Neural crest cell (in vitro differentiated cells): Measurements from ENCODE around the gene ACOT4. TPM values are rescaled to one million over a fixed set of nuclear protein-coding genes. Genes with fewer than 3 reads are reported as not detected.

ENCODE experiments used
- DNase-seq: peaks from one replicate; pipeline ENCODE4 v3.0.0; 2021; ENCODE audit warnings: low read depth, mixed read lengths, low spot score
- H3K27ac Mint-ChIP-seq: one replicate; pipeline ENCODE4 v1.8.0; 2021; ENCODE audit warnings: mild to moderate bottlenecking, mixed read lengths; ENCODE audit not compliant: unreplicated experiment
- H3K27me3 Mint-ChIP-seq: 2 replicates; pipeline ENCODE4 v1.8.0; 2021; ENCODE audit warnings: low read depth, mild to moderate bottlenecking, mixed read lengths
- H3K36me3 Mint-ChIP-seq: 2 replicates; pipeline ENCODE4 v1.8.0; 2021; ENCODE audit warnings: low read depth, mild to moderate bottlenecking, mixed read lengths
- H3K4me1 Mint-ChIP-seq: 2 replicates; pipeline ENCODE4 v1.8.0; 2021; ENCODE audit warnings: mixed read lengths
- H3K4me3 Mint-ChIP-seq: one replicate; pipeline ENCODE4 v1.8.0; 2021; ENCODE audit warnings: mild to moderate bottlenecking, mixed read lengths
- H3K9me3 Mint-ChIP-seq: 2 replicates; pipeline ENCODE4 v1.8.0; 2021; ENCODE audit warnings: mixed read lengths
- total RNA-seq: library from RNA; stranded (reverse); gene quantifications from 2 replicates; pipeline ENCODE4 v1.2.1, GENCODE V29; 2021
- TF ChIP-seq, protein P1 (sequence below): fragments of 200-600 bp; sonication (generic); conservative IDR thresholded peaks from 2 replicates; pipeline ENCODE4 v1.5.0; 2021; ENCODE audit warnings: antibody characterized with exemption, mild to moderate bottlenecking

ACOT4 gene
- total RNA-seq, 1 donor from 2014 or later = 0.98 TPM

DNA sequence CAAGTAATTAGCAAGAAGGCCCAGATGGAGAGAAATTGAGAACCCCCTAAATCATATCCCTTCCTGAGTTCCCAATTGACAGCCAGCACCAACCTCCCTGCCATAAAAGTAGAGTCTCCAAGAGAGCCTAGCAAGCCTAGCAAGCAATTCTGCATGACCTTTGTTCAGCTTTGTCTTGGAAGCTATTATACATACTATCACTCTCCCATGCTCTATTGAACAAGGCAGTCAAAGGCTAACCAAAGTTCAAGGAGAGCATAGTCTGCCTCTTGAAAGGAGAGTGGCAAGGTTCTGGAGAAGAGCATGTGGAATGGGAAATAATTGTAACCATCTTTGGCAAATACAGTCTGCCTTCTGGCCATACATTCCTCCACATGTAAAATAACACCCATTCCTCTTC, 7.8 kb downstream of the ACOT4 start:
- Mint-ChIP-seq H3K36me3 (no peaks in the 10 kb centered on the region), H3K4me1 (peaks cover 15% of the 10 kb centered on the region), H3K27me3 (no peaks in the 10 kb centered on the region), H3K27ac (no peak overlapping the region), H3K4me3 (no peak overlapping the region), H3K9me3 (no peaks in the 10 kb centered on the region)
- TF ChIP-seq, protein P1, sequence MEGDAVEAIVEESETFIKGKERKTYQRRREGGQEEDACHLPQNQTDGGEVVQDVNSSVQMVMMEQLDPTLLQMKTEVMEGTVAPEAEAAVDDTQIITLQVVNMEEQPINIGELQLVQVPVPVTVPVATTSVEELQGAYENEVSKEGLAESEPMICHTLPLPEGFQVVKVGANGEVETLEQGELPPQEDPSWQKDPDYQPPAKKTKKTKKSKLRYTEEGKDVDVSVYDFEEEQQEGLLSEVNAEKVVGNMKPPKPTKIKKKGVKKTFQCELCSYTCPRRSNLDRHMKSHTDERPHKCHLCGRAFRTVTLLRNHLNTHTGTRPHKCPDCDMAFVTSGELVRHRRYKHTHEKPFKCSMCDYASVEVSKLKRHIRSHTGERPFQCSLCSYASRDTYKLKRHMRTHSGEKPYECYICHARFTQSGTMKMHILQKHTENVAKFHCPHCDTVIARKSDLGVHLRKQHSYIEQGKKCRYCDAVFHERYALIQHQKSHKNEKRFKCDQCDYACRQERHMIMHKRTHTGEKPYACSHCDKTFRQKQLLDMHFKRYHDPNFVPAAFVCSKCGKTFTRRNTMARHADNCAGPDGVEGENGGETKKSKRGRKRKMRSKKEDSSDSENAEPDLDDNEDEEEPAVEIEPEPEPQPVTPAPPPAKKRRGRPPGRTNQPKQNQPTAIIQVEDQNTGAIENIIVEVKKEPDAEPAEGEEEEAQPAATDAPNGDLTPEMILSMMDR = no peak
- DNase-seq = no peak

DNA sequence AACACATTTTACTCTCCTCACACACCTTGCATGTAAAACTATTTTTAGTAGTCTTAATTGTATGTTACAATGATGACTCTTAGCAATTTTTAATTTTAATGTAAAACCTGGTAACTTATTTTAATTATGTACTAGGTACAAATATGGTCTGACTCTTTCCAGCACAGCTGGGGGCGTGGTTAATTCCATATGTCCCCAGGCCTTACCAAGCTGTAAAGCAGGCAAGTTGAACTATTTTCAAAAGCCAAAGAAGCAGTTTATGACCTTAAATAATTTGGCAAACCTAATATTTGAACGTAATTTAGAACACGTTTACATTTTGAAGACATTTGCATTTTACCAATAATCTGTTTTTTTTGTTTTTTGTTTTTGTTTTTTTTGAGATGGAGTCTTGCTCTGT, 11.3 kb downstream of the ACOT4 start:
- H3K27me3 Mint-ChIP-seq = no peaks in the 10 kb centered on the region
- H3K4me1 Mint-ChIP-seq = peaks cover 15% of the 10 kb centered on the region

DNA sequence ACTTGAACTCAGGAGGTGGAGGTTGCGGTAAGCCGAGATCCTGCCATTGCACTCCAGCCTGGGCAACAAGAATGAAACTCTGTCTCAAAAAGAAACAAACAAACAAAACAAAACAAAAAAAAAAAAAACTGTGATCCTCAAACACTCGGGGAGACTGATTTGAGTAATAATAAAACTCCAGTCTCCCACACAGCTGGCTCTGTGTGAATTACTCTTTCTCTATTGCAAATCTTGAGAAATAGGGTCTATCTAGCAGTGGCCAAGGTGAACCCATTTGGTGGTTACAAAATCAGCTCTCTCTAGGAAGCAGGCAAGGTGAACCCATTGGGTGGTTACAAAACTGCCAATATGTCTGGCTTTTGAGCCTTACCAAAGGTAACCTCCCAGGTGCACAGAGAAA, 14.6 kb downstream of the ACOT4 start:
- Mint-ChIP-seq H3K9me3 (peaks cover 7% of the 10 kb centered on the region), H3K27ac (no peak overlapping the region), H3K4me3 (no peak overlapping the region)

More for the DNA sequence above, 11.3 kb downstream of the ACOT4 start:
- Mint-ChIP-seq H3K4me3 (no peak overlapping the region), H3K27ac (no peak overlapping the region), H3K36me3 (peaks cover 5% of the 10 kb centered on the region), H3K9me3 (peaks cover 7% of the 10 kb centered on the region)
- TF ChIP-seq, protein P1 = no peak
- no peak for DNase-seq

DNA sequence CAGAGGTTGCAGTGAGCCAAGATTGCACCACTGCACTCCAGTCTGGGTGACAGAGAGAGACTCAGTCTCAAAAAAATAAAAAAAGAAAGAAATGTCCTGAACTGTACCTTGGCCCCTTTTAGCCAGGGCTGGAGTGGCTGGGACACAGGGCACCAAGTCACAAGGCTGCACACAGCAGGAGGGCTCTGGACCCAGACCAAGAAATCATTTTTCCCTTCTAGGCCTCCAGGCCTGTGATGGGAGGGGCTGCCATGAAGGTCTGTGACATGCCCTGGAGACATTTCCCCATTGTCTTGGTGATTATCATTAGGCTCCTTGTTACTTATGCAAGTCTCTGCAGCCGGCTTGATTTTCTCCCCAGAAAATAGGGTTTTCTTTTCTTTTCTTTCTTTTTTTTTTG, 15.6 kb downstream of the ACOT4 start:
- DNase-seq = no peak
- Mint-ChIP-seq H3K4me3 (no peak overlapping the region), H3K36me3 (peaks cover 5% of the 10 kb centered on the region), H3K4me1 (peaks cover 5% of the 10 kb centered on the region), H3K9me3 (peaks cover 7% of the 10 kb centered on the region), H3K27me3 (peaks cover 3% of the 10 kb centered on the region), H3K27ac (no peak overlapping the region)
- TF ChIP-seq, protein P1 = no peak

More for the DNA sequence above, 14.6 kb downstream of the ACOT4 start:
- no peaks in the 10 kb centered on the region for H3K27me3 Mint-ChIP-seq
- no peak for DNase-seq
- TF ChIP-seq, protein P1 = no peak
- H3K36me3 Mint-ChIP-seq = peaks cover 5% of the 10 kb centered on the region
- H3K4me1 Mint-ChIP-seq = peaks cover 5% of the 10 kb centered on the region

DNA sequence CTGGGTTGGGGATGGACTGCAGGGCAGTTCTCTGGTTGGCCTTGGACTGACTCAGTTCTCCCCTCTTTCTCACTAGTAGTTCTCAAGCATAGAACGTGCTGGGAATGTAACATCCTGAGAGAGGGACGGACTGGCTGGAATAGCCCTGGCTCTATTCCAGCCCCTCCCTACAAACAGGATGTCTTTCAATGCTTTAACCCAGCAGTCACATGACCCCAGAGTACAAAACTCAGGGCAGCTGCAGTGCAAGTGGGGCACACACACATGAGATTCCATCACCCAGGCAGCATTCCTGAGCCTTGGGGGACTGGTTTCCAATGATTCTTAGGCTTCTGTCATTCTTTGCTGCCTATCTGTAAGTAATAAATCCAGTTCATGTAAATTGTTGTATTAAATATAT, 19.0 kb downstream of the ACOT4 start:
- Mint-ChIP-seq H3K4me3 (peak overlapping the region; percentile 58), H3K9me3 (no peaks in the 10 kb centered on the region), H3K4me1 (no peaks in the 10 kb centered on the region), H3K27ac (no peak overlapping the region), H3K36me3 (no peaks in the 10 kb centered on the region), H3K27me3 (peaks cover 14% of the 10 kb centered on the region)
- DNase-seq = no peak
- TF ChIP-seq, protein P1 = no peak
